Measurements from ENCODE around the gene LACC1.

GRCh38 chr13:43918636-43919035 lies 38.9 kb downstream of the LACC1 start:
- TF ChIP-seq CTCF (IDR thresholded peaks at IDR 0.05) (no peak), EZH2phosphoT487 (IDR thresholded peaks at IDR 0.05) (no peak)

Measured in neural progenitor cell (in vitro differentiated cells).